K562 (cell line): ENCODE results near the gene MGRN1. TPM values are rescaled to one million over a fixed set of nuclear protein-coding genes. Genes with fewer than 3 reads are reported as not detected.

ENCODE experiments used
- ATAC-seq: fragments of 200-7000 bp; cut with Tn5 transposase; 3 replicates; pipeline ENCODE4 v1.9.1; 2020; ENCODE audit warnings: moderate library complexity
- BruUV-seq: library from RNA; stranded (reverse); fragments of 400-500 nt; replicated peaks from 2 replicates; lab custom pipeline; 2021; lab: Mats Ljungman, UMichigan
- CTCF ChIA-PET: fragments of 300-600 bp; formaldehyde crosslinking; extraction: SDS; loops from one replicate; lab custom pipeline; 2021; ENCODE audit warnings: low intra/inter-chr PET ratio; lab: Yijun Ruan, JAX
- POLR2A ChIA-PET: fragments of 300-600, 350-650 bp; sonication (Branson Sonifier 250); formaldehyde crosslinking; extraction: SDS; loops from one replicate; lab custom pipeline; 2021; ENCODE audit warnings: antibody characterized with exemption, inconsistent platforms; lab: Yijun Ruan, JAX
- DNase-seq, 4 experiments: peaks; one replicate each; pipeline versions ENCODE4 v3.0.0 to v3.0.0-alpha.2; 2011 to 2018; ENCODE audit warnings: low spot score in 3 of 4, mixed read lengths in 3 of 4; ENCODE audit errors: extremely low read depth in 1 of 4
- FAIRE-seq: peaks from 2 replicates; lab custom pipeline; 2011; peaks lifted over from hg19 to GRCh38; lab: Jason Lieb, UNC
- H2AFZ ChIP-seq: 2 replicates; pipeline ENCODE4 v1.6.0; 2011; ENCODE audit warnings: low read depth, low read length, control low read depth, inconsistent platforms
- H3K27ac ChIP-seq: fragments of 200-600 bp; 3 replicates; pipeline ENCODE4 v1.8.0; 2011; ENCODE audit warnings: low read depth, mild to moderate bottlenecking, control low read depth, inconsistent platforms, low read length, moderate library complexity, mixed read lengths; ENCODE audit errors: extremely low read depth
- H3K27me3 ChIP-seq, 2 experiments: fragments of 300-600 bp in 1 of 2; 2 replicates in 1 of 2; 3 replicates in 1 of 2; pipeline versions ENCODE4 v1.6.0 to v1.8.0; 2011; ENCODE audit warnings: inconsistent platforms in 2 of 2, low read length in 2 of 2, mild to moderate bottlenecking in 1 of 2, mixed read lengths in 1 of 2, moderate library complexity in 1 of 2; ENCODE audit not compliant: control insufficient read depth in 2 of 2, insufficient read depth in 2 of 2
- H3K36me3 ChIP-seq: fragments of 300-600 bp; 3 replicates; pipeline ENCODE4 v1.8.0; 2011; ENCODE audit warnings: mild to moderate bottlenecking, low read length, inconsistent platforms; ENCODE audit not compliant: control insufficient read depth, insufficient read depth
- H3K4me1 ChIP-seq, 2 experiments: fragments of 200-600 bp in 1 of 2; replicated peaks in 1 of 2; 2 replicates in 1 of 2; 3 replicates in 1 of 2; pipeline versions ENCODE4 v1.5.1 to v1.8.0; 2011; ENCODE audit warnings: inconsistent platforms in 2 of 2, low read length in 2 of 2, mild to moderate bottlenecking in 1 of 2, mixed read lengths in 1 of 2, moderate library complexity in 1 of 2; ENCODE audit not compliant: control insufficient read depth in 2 of 2, insufficient read depth in 2 of 2
- H3K4me2 ChIP-seq: 2 replicates; pipeline ENCODE4 v1.6.1; 2011; ENCODE audit warnings: low read length, control low read depth, inconsistent platforms, mixed read lengths; ENCODE audit not compliant: insufficient read depth
- H3K4me3 ChIP-seq: fragments of 200-600 bp; sonication (generic), shearing (Covaris generic); 2 replicates; pipeline ENCODE4 v1.5.1; 2016; ENCODE audit warnings: control low read depth, inconsistent platforms
- H3K79me2 ChIP-seq: fragments of 200-600 bp; 3 replicates; pipeline ENCODE4 v1.8.0; 2011; ENCODE audit warnings: low read length, inconsistent platforms; ENCODE audit not compliant: control insufficient read depth, insufficient read depth
- H3K9ac ChIP-seq, 2 experiments: 2 replicates each; pipeline versions ENCODE4 v1.6.0 to v1.6.1; 2011; ENCODE audit warnings: low read depth in 2 of 2, low read length in 2 of 2, control low read depth in 1 of 2, inconsistent platforms in 1 of 2, mild to moderate bottlenecking in 1 of 2, mixed read lengths in 1 of 2; ENCODE audit not compliant: insufficient read depth in 1 of 2
- H3K9me1 ChIP-seq: one replicate; pipeline ENCODE4 v1.6.0; 2011; ENCODE audit warnings: inconsistent platforms, mild to moderate bottlenecking, low read length, moderate library complexity; ENCODE audit not compliant: control insufficient read depth, insufficient read depth
- H3K9me3 ChIP-seq: replicated peaks from 2 replicates; pipeline ENCODE4 v1.5.1; 2011; ENCODE audit warnings: low read depth, low read length, inconsistent platforms; ENCODE audit not compliant: control insufficient read depth, insufficient read depth
- H4K20me1 ChIP-seq: replicated peaks from 2 replicates; pipeline ENCODE4 v1.6.1; 2011; ENCODE audit warnings: low read length, inconsistent platforms, mixed read lengths; ENCODE audit not compliant: control insufficient read depth, insufficient read depth
- ARNT ChIP-seq, 2 experiments: fragments of 450-650 bp; IDR thresholded peaks; 2 replicates each; pipeline ENCODE4 v1.6.1; 2016; ENCODE audit warnings: mild to moderate bottlenecking in 1 of 2
- CEBPG ChIP-seq, 3 experiments: fragments of 200-800 bp in 1 of 3; sonication (Bioruptor generic) in 1 of 3; sonication (generic) in 1 of 3; formaldehyde crosslinking in 1 of 3; IDR thresholded peaks in 2 of 3; conservative IDR thresholded peaks in 1 of 3; 2 replicates each; pipeline versions ENCODE4 v1.6.1 to v1.8.0; 2016 to 2022; ENCODE audit warnings: missing compliant biosample characterization in 2 of 3, missing genetic modification characterization in 2 of 3, mild to moderate bottlenecking in 1 of 3, missing genetic modification reagents in 1 of 3
- CHD1 ChIP-seq: fragments of 200-600 bp; sonication (generic); IDR thresholded peaks from one replicate; pipeline ENCODE4 v1.6.1; 2012; ENCODE audit warnings: mild to moderate bottlenecking, moderate library complexity, low read length, inconsistent platforms
- E2F3 ChIP-seq: fragments of 250-450 bp; sonication (Bioruptor Pico); IDR thresholded peaks from 2 replicates; pipeline ENCODE4 v1.4.0; 2020; ENCODE audit warnings: mild to moderate bottlenecking
- FIP1L1 ChIP-seq: fragments of 200-400 bp; formaldehyde crosslinking; IDR thresholded peaks from 2 replicates; pipeline ENCODE4 v1.6.1; 2018; ENCODE audit warnings: mild to moderate bottlenecking, low read depth, low read length; ENCODE audit not compliant: poor library complexity, severe bottlenecking
- FOS ChIP-seq: IDR thresholded peaks from 3 replicates; pipeline ENCODE4 v1.6.1; 2011; ENCODE audit not compliant: insufficient read length; ENCODE audit errors: extremely low read depth
- MCM3 ChIP-seq: fragments of 450-650 bp; IDR thresholded peaks from 2 replicates; pipeline ENCODE4 v1.6.1; 2016
- NR2F6 ChIP-seq: fragments of 450-650 bp; formaldehyde crosslinking; IDR thresholded peaks from 2 replicates; pipeline ENCODE4 v1.4.0; 2020; ENCODE audit warnings: mild to moderate bottlenecking
- PHB2 ChIP-seq: fragments of 450-650 bp; IDR thresholded peaks from 2 replicates; pipeline ENCODE4 v1.6.1; 2017; ENCODE audit warnings: low read depth
- PHF20 ChIP-seq: fragments of 450-650 bp; IDR thresholded peaks from 2 replicates; pipeline ENCODE4 v1.6.1; 2018; ENCODE audit not compliant: partially characterized antibody
- PYGO2 ChIP-seq: fragments of 450-650 bp; IDR thresholded peaks from 2 replicates; pipeline ENCODE4 v1.6.1; 2016; ENCODE audit warnings: mild to moderate bottlenecking, missing genetic modification characterization, moderate library complexity, missing compliant biosample characterization
- RBFOX2 ChIP-seq: fragments of 200-400 bp; formaldehyde crosslinking; IDR thresholded peaks from 2 replicates; pipeline ENCODE4 v1.6.1; 2017; ENCODE audit warnings: low read depth, mild to moderate bottlenecking, low read length, moderate library complexity
- SAP30 ChIP-seq: fragments of 200-600 bp; sonication (generic); IDR thresholded peaks from 2 replicates; pipeline ENCODE4 v1.6.1; 2012; ENCODE audit warnings: borderline replicate concordance, low read depth, mild to moderate bottlenecking, moderate library complexity, low read length, control low read depth, inconsistent platforms; ENCODE audit not compliant: insufficient read depth, poor library complexity, severe bottlenecking
- SIN3A ChIP-seq, 2 experiments: fragments of 150-350 bp in 1 of 2; IDR thresholded peaks; 2 replicates each; pipeline ENCODE4 v1.6.1; 2011 to 2016; ENCODE audit warnings: borderline replicate concordance in 2 of 2, low read depth in 2 of 2, low read length in 2 of 2, mild to moderate bottlenecking in 2 of 2, moderate library complexity in 2 of 2; ENCODE audit not compliant: control insufficient read depth in 1 of 2
- WGBS: fragments of 100-300 bp; shearing (Covaris generic); methylation state at CpG from one replicate; pipeline ENCODE4 v1.1.6; 2016; ENCODE audit warnings: low coverage, mixed read lengths; ENCODE audit not compliant: insufficient coverage; ENCODE audit errors: missing lambda C conversion rate; 5-methylcytosine and 5-hydroxymethylcytosine counted together
- in situ Hi-C: fragments of 300-500 bp; cut with MboI; formaldehyde crosslinking; loops from 4 replicates; pipeline ENCODE4 v1.15.0; 2018; ENCODE audit warnings: inconsistent platforms, mixed read lengths
- intact Hi-C: fragments of 100-400 bp; cut with micrococcal nuclease; formaldehyde crosslinking; loops from 2 replicates; pipeline ENCODE4 v1.14.2; 2022
- polyA plus RNA-seq, 8 experiments: library from polyadenylated mRNA; depleted of rRNA in 4 of 8; stranded (reverse) in 5 of 8; unstranded in 3 of 8; fragments of >200 nt; fragmentation: Nextera tagmentation in 2 of 8; fragmentation: Illumina TruSeq in 1 of 8; extraction: Ambion mirVana in 2 of 8; extraction: Trizol in 1 of 8; gene quantifications; 2 replicates each; pipeline versions ENCODE4 v1.2.1 to v1.2.3, GENCODE V29; 2011 to 2014; ENCODE audit warnings: inconsistent platforms in 1 of 8, missing spikeins in 1 of 8
- total RNA-seq, 7 experiments: library from RNA; depleted of rRNA in 6 of 7; stranded (reverse); fragments of >200 nt in 6 of 7; fragmentation: Illumina TruSeq in 2 of 7; extraction: Trizol in 2 of 7; gene quantifications; 2 replicates each; pipeline versions ENCODE4 v1.2.1 to v1.2.3, GENCODE V29; 2011 to 2021; ENCODE audit warnings: low replicate concordance in 1 of 7
- TF ChIP-seq, protein P1 (sequence below), 2 experiments: IDR thresholded peaks; 2 replicates each; pipeline ENCODE4 v1.6.1; 2011; ENCODE audit warnings: borderline replicate concordance in 1 of 2, control low read depth in 1 of 2, low read depth in 1 of 2, low read length in 1 of 2, mild to moderate bottlenecking in 1 of 2, mixed read lengths in 1 of 2, moderate library complexity in 1 of 2; ENCODE audit not compliant: insufficient read depth in 1 of 2, insufficient read length in 1 of 2, poor library complexity in 1 of 2, severe bottlenecking in 1 of 2; ENCODE audit errors: extremely low read depth in 1 of 2

The MGRN1 gene
- total and polyA plus RNA-seq, 9 of the 15 experiments (the other 6 are each of a cell fraction or from before 2014, with no cell fraction given) = 0.15 to 37.9 (median 6.0) TPM

DNA sequence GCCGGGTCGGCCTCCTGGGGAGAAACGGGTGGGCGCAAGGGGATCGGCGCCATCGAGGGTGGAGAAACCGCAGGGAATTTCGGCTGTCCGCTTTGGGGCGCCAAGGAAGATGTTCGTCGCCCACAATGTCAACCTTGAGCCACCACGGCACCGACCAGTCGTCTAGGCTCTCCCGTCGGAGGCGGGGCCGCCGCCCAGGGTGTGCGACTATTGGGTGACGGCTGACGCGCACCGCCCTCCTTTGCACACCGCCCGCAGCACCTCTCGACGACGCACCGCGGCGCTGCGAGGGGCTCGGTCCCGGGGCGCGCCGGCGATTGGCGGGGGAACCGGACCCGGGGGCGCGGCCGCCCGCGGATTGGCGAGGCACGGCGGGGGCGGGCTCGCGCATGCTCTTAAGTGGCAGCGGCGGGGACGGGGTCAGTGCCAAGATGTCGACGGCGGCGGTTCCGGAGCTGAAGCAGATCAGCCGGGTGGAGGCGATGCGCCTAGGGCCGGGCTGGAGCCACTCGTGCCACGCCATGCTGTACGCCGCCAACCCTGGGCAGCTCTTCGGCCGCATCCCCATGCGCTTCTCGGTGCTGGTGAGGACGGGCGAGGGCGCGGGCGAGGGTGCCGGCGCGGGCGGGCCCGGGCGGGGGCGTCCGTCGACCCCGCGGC lies 68.8 kb downstream of the MGRN1 start, which contains the start of gene NUDT16L1 (continued):
- TF ChIP-seq MCM3 (no peak), FIP1L1 (peak; percentile 69), PHB2 (no peak)

DNA sequence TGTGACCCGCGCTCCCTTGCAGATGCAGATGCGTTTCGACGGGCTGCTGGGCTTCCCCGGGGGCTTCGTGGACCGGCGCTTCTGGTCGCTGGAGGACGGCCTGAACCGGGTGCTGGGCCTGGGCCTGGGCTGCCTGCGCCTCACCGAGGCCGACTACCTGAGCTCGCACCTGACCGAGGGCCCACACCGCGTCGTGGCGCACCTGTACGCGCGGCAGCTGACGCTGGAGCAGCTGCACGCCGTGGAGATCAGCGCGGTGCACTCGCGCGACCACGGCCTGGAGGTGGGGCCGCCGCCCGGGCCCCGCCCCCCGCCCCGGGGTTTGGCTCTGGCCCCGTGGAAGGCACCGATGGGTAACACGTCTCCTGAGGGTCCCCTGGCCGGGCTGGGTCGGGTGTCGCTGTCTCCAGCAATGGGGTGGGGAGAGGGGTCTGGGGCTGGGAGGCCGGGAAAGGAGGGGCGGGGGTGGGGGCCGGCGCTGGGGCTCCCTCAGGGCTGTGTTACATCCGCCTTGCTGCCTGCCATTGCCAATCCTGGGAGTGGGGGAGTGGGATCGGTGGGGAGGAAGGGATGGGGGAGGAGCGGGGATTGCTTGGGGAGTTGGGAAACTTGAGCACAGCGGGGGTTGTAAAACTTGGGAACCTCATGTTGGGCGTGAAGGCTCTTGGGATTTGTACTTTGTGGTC lies 69.5 kb downstream of the MGRN1 start:
- FAIRE-seq = no peak
- Histone ChIP-seq H3K4me1 (peaks cover 0 to 76% of the 10 kb centered on the region in 2 experiments; a peak in 3 of 5 replicates), H2AFZ (peak overlapping the region; percentile 93), H3K27me3 (no peaks in the 10 kb centered on the region), H3K9me1 (peaks cover 3% of the 10 kb centered on the region), H3K9me3 (no peaks in the 10 kb centered on the region), H3K79me2 (peaks cover 12% of the 10 kb centered on the region), H3K9ac (peak overlapping the region; percentile 77 to 99), H3K27ac (peak overlapping the region; percentile 86), H3K4me2 (peak overlapping the region; percentile 96; the same call in 1 of the 2 replicates), H3K4me3 (peak overlapping the region; percentile 97), H4K20me1 (peaks cover 8% of the 10 kb centered on the region; the same call in 1 of the 2 replicates), H3K36me3 (peaks cover 47% of the 10 kb centered on the region; the same call in 2 of the 3 replicates)
- DNase-seq = peak; percentile 55 to 86 (median 80)
- WGBS = 0% methylated on average over 34 of the region's 54 CpGs
- peak; percentile 55 for ATAC-seq
- in situ Hi-C loops = no loop called here
- POLR2A ChIA-PET = interaction anchor here (0.7 to 1.7 kb wide), 4 partner anchors 11 to 78 kb away, joined by 3 to 11 read pairs (median 4); no protein-coding TSS in a partner anchor
- TSS peak; percentile 70 for BruUV-seq
- CTCF ChIA-PET = interaction anchor here (0.6 kb wide), 1 partner anchor 190 kb away, joined by 3 read pairs; no protein-coding TSS in a partner anchor
- intact Hi-C loops = no loop called here
- TF ChIP-seq, protein P1, sequence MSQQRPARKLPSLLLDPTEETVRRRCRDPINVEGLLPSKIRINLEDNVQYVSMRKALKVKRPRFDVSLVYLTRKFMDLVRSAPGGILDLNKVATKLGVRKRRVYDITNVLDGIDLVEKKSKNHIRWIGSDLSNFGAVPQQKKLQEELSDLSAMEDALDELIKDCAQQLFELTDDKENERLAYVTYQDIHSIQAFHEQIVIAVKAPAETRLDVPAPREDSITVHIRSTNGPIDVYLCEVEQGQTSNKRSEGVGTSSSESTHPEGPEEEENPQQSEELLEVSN (IDR thresholded peaks at IDR 0.05; ENCODE audit: borderline replicate concordance in 1 of 2, extremely low read depth in 1 of 2, insufficient read depth in 1 of 2, insufficient read length in 1 of 2, low read depth in 1 of 2, low read length in 1 of 2, poor library complexity in 1 of 2, severe bottlenecking in 1 of 2) = peak in 1 of 2 experiments; percentile 38
- TF ChIP-seq FOS (no peak), E2F3 (no peak), MCM3 (no peak), PYGO2 (tag) (no peak), CHD1 (peak; percentile 91), RBFOX2 (peak; percentile 75), ARNT (IDR thresholded peaks at IDR 0.05) (no peak), NR2F6 (CRISPR knock-in tag) (no peak), PHF20 (no peak), CEBPG (CRISPR knock-in tag; IDR thresholded peaks at IDR 0.05) (no peak), CEBPG (tag; conservative IDR thresholded peaks at IDR 0.05 in 1 of 2, IDR thresholded peaks at IDR 0.05 in 1 of 2) (no peak), SAP30 (peak; percentile 89), SIN3A (IDR thresholded peaks at IDR 0.05; ENCODE audit: borderline replicate concordance in 2 of 2, control insufficient read depth in 1 of 2, low read depth in 2 of 2, low read length in 2 of 2) (peak in 1 of 2 experiments; percentile 86; a peak in 1 of 4 replicates)
